ENCODE measurements around the gene SMCHD1.

SMCHD1 gene

GRCh38 chr18:2818281-2818680 is 162.8 kb downstream of the SMCHD1 start:
- Histone ChIP-seq H3K9me3 (no peaks in the 10 kb centered on the region), H3K27me3 (no peaks in the 10 kb centered on the region), H3K27ac (no peak overlapping the region), H3K36me3 (no peaks in the 10 kb centered on the region), H3K4me1 (ENCODE audit: control insufficient read depth in 1 of 2, insufficient read depth in 1 of 2, low read depth in 1 of 2, low read length in 1 of 2) (no peaks in the 10 kb centered on the region), H3K4me3 (ENCODE audit: low read depth in 1 of 2, low read length in 1 of 2) (no peak overlapping the region)
- no peak for TF ChIP-seq CTCF (IDR thresholded peaks at IDR 0.05)

GRCh38 chr18:2821695-2822094 is 166.2 kb downstream of the SMCHD1 start:
- no peak overlapping the region for H3K4me3 ChIP-seq (ENCODE audit: low read depth in 1 of 2, low read length in 1 of 2)
- no peak overlapping the region for H3K27ac ChIP-seq
- TF ChIP-seq CTCF (IDR thresholded peaks at IDR 0.05), result no peak
- H3K27me3 ChIP-seq, result no peaks in the 10 kb centered on the region
- H3K9me3 ChIP-seq, result no peaks in the 10 kb centered on the region
- no peaks in the 10 kb centered on the region for H3K36me3 ChIP-seq
- H3K4me1 ChIP-seq (ENCODE audit: control insufficient read depth in 1 of 2, insufficient read depth in 1 of 2, low read depth in 1 of 2, low read length in 1 of 2), result no peaks in the 10 kb centered on the region

- Histone ChIP-seq H3K9me3 (no peaks in the 10 kb centered on the region), H3K4me3 (ENCODE audit: low read depth in 1 of 2, low read length in 1 of 2) (no peak overlapping the region), H3K27me3 (no peaks in the 10 kb centered on the region), H3K36me3 (no peaks in the 10 kb centered on the region), H3K4me1 (ENCODE audit: control insufficient read depth in 1 of 2, insufficient read depth in 1 of 2, low read depth in 1 of 2, low read length in 1 of 2) (no peaks in the 10 kb centered on the region), H3K27ac (no peak overlapping the region)
- no peak for TF ChIP-seq CTCF (IDR thresholded peaks at IDR 0.05)
These were observed 166.8 kb downstream of the SMCHD1 start for GRCh38 chr18:2822213-2822921.

- Histone ChIP-seq H3K9me3 (no peaks in the 10 kb centered on the region), H3K27me3 (no peaks in the 10 kb centered on the region), H3K4me3 (ENCODE audit: low read depth in 1 of 2, low read length in 1 of 2) (no peak overlapping the region), H3K4me1 (ENCODE audit: control insufficient read depth in 1 of 2, insufficient read depth in 1 of 2, low read depth in 1 of 2, low read length in 1 of 2) (no peaks in the 10 kb centered on the region), H3K27ac (no peak overlapping the region), H3K36me3 (no peaks in the 10 kb centered on the region)
- TF ChIP-seq CTCF (IDR thresholded peaks at IDR 0.05), result no peak
These were observed 167.7 kb downstream of the SMCHD1 start for GRCh38 chr18:2823202-2823601.

GRCh38 chr18:2823966-2824365 is 168.4 kb downstream of the SMCHD1 start:
- no peak for TF ChIP-seq CTCF (IDR thresholded peaks at IDR 0.05)
- no peaks in the 10 kb centered on the region for H3K27me3 ChIP-seq
- no peak overlapping the region for H3K4me3 ChIP-seq (ENCODE audit: low read depth in 1 of 2, low read length in 1 of 2)
- H3K9me3 ChIP-seq, result no peaks in the 10 kb centered on the region
- no peaks in the 10 kb centered on the region for H3K4me1 ChIP-seq (ENCODE audit: control insufficient read depth in 1 of 2, insufficient read depth in 1 of 2, low read depth in 1 of 2, low read length in 1 of 2)
- no peaks in the 10 kb centered on the region for H3K36me3 ChIP-seq
- H3K27ac ChIP-seq, result no peak overlapping the region

Measured in neutrophil (primary cell).